Neural cell (in vitro differentiated cells): ENCODE results near the gene TANC2. TPM values are rescaled to one million over a fixed set of nuclear protein-coding genes. Genes with fewer than 3 reads are reported as not detected.

Experiments used
- H2AFZ ChIP-seq: fragments of 200-600, 300-800 bp; sonication (generic), shearing (Covaris generic); 2 replicates; pipeline ENCODE4 v1.6.0; 2014; ENCODE audit warnings: low read depth, mild to moderate bottlenecking, antibody characterized with exemption, low read length, moderate library complexity
- H3F3A ChIP-seq: fragments of 200-600 bp; shearing (Covaris generic); 2 replicates; pipeline ENCODE4 v1.6.1; 2016; ENCODE audit warnings: mild to moderate bottlenecking, moderate library complexity, mixed read lengths, antibody characterized with exemption, low read length; ENCODE audit not compliant: insufficient read depth, poor library complexity, severe bottlenecking
- H3K27ac ChIP-seq: fragments of 200-600, 300-800 bp; sonication (generic), shearing (Covaris generic); 2 replicates; pipeline ENCODE4 v1.5.1; 2014; ENCODE audit warnings: mild to moderate bottlenecking, low read length, moderate library complexity
- H3K27me3 ChIP-seq: fragments of 300-800, 200-600 bp; sonication (generic), shearing (Covaris generic); 2 replicates; pipeline ENCODE4 v1.6.0; 2014; ENCODE audit warnings: mild to moderate bottlenecking, low read depth, low read length, moderate library complexity; ENCODE audit not compliant: insufficient read depth
- H3K36me3 ChIP-seq: fragments of 300-800, 200-600 bp; sonication (generic), shearing (Covaris generic); 2 replicates; pipeline ENCODE4 v1.5.1; 2014; ENCODE audit warnings: mild to moderate bottlenecking, antibody characterized with exemption, low read length, moderate library complexity; ENCODE audit not compliant: insufficient read depth
- H3K4me2 ChIP-seq: fragments of 300-800, 200-600 bp; sonication (generic), shearing (Covaris generic); 2 replicates; pipeline ENCODE4 v1.6.0; 2014; ENCODE audit warnings: mild to moderate bottlenecking, low read length
- H3K4me3 ChIP-seq: fragments of 300-800, 200-600 bp; sonication (generic), shearing (Covaris generic); 2 replicates; pipeline ENCODE4 v1.5.1; 2014; ENCODE audit warnings: mild to moderate bottlenecking, low read length, moderate library complexity
- H3K79me2 ChIP-seq: fragments of 200-600 bp; shearing (Covaris generic); replicated peaks from 2 replicates; pipeline ENCODE4 v1.6.0; 2014; ENCODE audit warnings: mild to moderate bottlenecking, low read length, moderate library complexity; ENCODE audit not compliant: insufficient read depth
- H3K9ac ChIP-seq: fragments of 300-800, 200-600 bp; sonication (generic), shearing (Covaris generic); 2 replicates; pipeline ENCODE4 v1.6.1; 2016; ENCODE audit warnings: mild to moderate bottlenecking, low read length, mixed read lengths
- H3K9me2 ChIP-seq: fragments of 200-600 bp; shearing (Covaris generic); 2 replicates; pipeline ENCODE4 v1.6.1; 2016; ENCODE audit warnings: mild to moderate bottlenecking, low read length, mixed read lengths; ENCODE audit not compliant: insufficient read depth
- H3K9me3 ChIP-seq: fragments of 200-600, 300-800 bp; sonication (generic), shearing (Covaris generic); 2 replicates; pipeline ENCODE4 v1.6.1; 2016; ENCODE audit warnings: mild to moderate bottlenecking, mixed run types, low read length, moderate library complexity, mixed read lengths
- H4K20me1 ChIP-seq: fragments of 200-600 bp; shearing (Covaris generic); 2 replicates; pipeline ENCODE4 v1.6.1; 2016; ENCODE audit warnings: mild to moderate bottlenecking, mixed run types; ENCODE audit not compliant: insufficient read depth
- CTCF ChIP-seq: fragments of 450-650 bp; IDR thresholded peaks from 2 replicates; pipeline ENCODE4 v1.5.1; 2014; ENCODE audit warnings: antibody characterized with exemption, mild to moderate bottlenecking, moderate library complexity; ENCODE audit not compliant: poor library complexity, severe bottlenecking
- EP300 ChIP-seq: fragments of 450-650 bp; conservative IDR thresholded peaks from 2 replicates; pipeline ENCODE4 v1.6.1; 2014; ENCODE audit warnings: antibody characterized with exemption, mild to moderate bottlenecking, moderate library complexity; ENCODE audit not compliant: poor library complexity, severe bottlenecking
- EZH2 ChIP-seq: fragments of 200-600, 300-800 bp; shearing (Covaris generic), sonication (generic); IDR thresholded peaks from 2 replicates; pipeline ENCODE4 v1.6.1; 2014; ENCODE audit warnings: antibody characterized with exemption, low read length, borderline replicate concordance, mild to moderate bottlenecking; ENCODE audit not compliant: insufficient read depth, poor library complexity, severe bottlenecking
- MXI1 ChIP-seq: fragments of 450-650 bp; conservative IDR thresholded peaks from 2 replicates; pipeline ENCODE4 v1.6.1; 2014; ENCODE audit warnings: antibody characterized with exemption, mild to moderate bottlenecking; ENCODE audit not compliant: poor library complexity, severe bottlenecking
- POLR2AphosphoS5 ChIP-seq: IDR thresholded peaks from 2 replicates; pipeline ENCODE4 v1.6.1; 2012
- RAD21 ChIP-seq: fragments of 450-650 bp; conservative IDR thresholded peaks from 2 replicates; pipeline ENCODE4 v1.6.1; 2014; ENCODE audit warnings: antibody characterized with exemption, mild to moderate bottlenecking, moderate library complexity
- REST ChIP-seq: IDR thresholded peaks from 2 replicates; pipeline ENCODE4 v1.6.1; 2012; ENCODE audit warnings: borderline replicate concordance
- SMC3 ChIP-seq: fragments of 450-650 bp; conservative IDR thresholded peaks from 2 replicates; pipeline ENCODE4 v1.6.1; 2014; ENCODE audit warnings: antibody characterized with exemption, mild to moderate bottlenecking, moderate library complexity; ENCODE audit not compliant: poor library complexity
- TAF1 ChIP-seq: IDR thresholded peaks from 2 replicates; pipeline ENCODE4 v1.6.1; 2012; ENCODE audit warnings: low read depth
- polyA plus RNA-seq: library from polyadenylated mRNA; depleted of rRNA; stranded (reverse); fragments of >200 nt; gene quantifications from 2 replicates; pipeline ENCODE4 v1.2.3, GENCODE V29; 2014

TANC2 gene
- polyA plus RNA-seq, 1 donor from 2014 or later: 16.3 TPM

- no peak overlapping the region for H2AFZ ChIP-seq
- peaks cover 3% of the 10 kb centered on the region for H4K20me1 ChIP-seq
- peak overlapping the region; percentile 88 for H3K4me2 ChIP-seq
- no peaks in the 10 kb centered on the region for H3K9me2 ChIP-seq
- H3K9me3 ChIP-seq: no peaks in the 10 kb centered on the region
- H3F3A ChIP-seq: no peaks in the 10 kb centered on the region
- H3K9ac ChIP-seq: peak overlapping the region; percentile 97
- H3K79me2 ChIP-seq: peaks cover 53% of the 10 kb centered on the region
- H3K36me3 ChIP-seq: no peaks in the 10 kb centered on the region
- TF ChIP-seq SMC3 (no peak), MXI1 (peak; percentile 52)
- H3K27me3 ChIP-seq: no peaks in the 10 kb centered on the region
- H3K27ac ChIP-seq: peak overlapping the region; percentile 89
- H3K4me3 ChIP-seq: peak overlapping the region; percentile 87
These were observed 1.1 kb downstream of the TANC2 start for GRCh38 chr17:62967205-62967529.

- Histone ChIP-seq H3K9me3 (no peaks in the 10 kb centered on the region), H3F3A (no peaks in the 10 kb centered on the region), H3K4me3 (peak overlapping the region; percentile 87), H3K27me3 (no peaks in the 10 kb centered on the region), H3K9me2 (no peaks in the 10 kb centered on the region), H3K36me3 (no peaks in the 10 kb centered on the region), H3K27ac (peak overlapping the region; percentile 89), H3K9ac (peak overlapping the region; percentile 97), H4K20me1 (peaks cover 3% of the 10 kb centered on the region), H3K79me2 (peaks cover 67% of the 10 kb centered on the region), H3K4me2 (peak overlapping the region; percentile 88), H2AFZ (peak overlapping the region; percentile 6)
- TF ChIP-seq EZH2 (no peak), SMC3 (peak; percentile 99), RAD21 (peak; percentile 97), TAF1 (peak; percentile 72), EP300 (peak; percentile 42), REST (peak; percentile 68), POLR2AphosphoS5 (peak; percentile 80), CTCF (peak; percentile 99), MXI1 (peak; percentile 54)
These were observed 2.4 kb downstream of the TANC2 start for GRCh38 chr17:62968445-62968923.

GRCh38 chr17:62970610-62971009 is 4.6 kb downstream of the TANC2 start:
- H3K36me3 ChIP-seq: no peaks in the 10 kb centered on the region
- H3K4me2 ChIP-seq: peak overlapping the region; percentile 76
- no peak overlapping the region for H3K27ac ChIP-seq
- H3K4me3 ChIP-seq: peak overlapping the region; percentile 87
- H3K27me3 ChIP-seq: no peaks in the 10 kb centered on the region
- H3K9me2 ChIP-seq: no peaks in the 10 kb centered on the region
- TF ChIP-seq CTCF (no peak), EZH2 (no peak), EP300 (no peak), RAD21 (no peak), MXI1 (no peak), REST (no peak), TAF1 (no peak), POLR2AphosphoS5 (no peak), SMC3 (no peak)
- H2AFZ ChIP-seq: no peak overlapping the region
- peaks cover 87% of the 10 kb centered on the region for H3K79me2 ChIP-seq
- H3K9ac ChIP-seq: no peak overlapping the region
- H4K20me1 ChIP-seq: peaks cover 9% of the 10 kb centered on the region
- no peaks in the 10 kb centered on the region for H3K9me3 ChIP-seq
- H3F3A ChIP-seq: no peaks in the 10 kb centered on the region
